HG02798 (cell line): ENCODE measurements around the gene INAFM1.
"Not testable (repeated sequence)": the region's sequence is repeated elsewhere in the genome, so short reads cannot be mapped to it uniquely, and the experiment has no call there.

Experiments
- ATAC-seq: cut with Tn5 transposase; IDR thresholded peaks from one replicate; pipeline ENCODE4 v1.9.1; 2021; ENCODE audit warnings: mild to moderate bottlenecking; ENCODE audit not compliant: unreplicated experiment, poor library complexity

INAFM1 gene

DNA sequence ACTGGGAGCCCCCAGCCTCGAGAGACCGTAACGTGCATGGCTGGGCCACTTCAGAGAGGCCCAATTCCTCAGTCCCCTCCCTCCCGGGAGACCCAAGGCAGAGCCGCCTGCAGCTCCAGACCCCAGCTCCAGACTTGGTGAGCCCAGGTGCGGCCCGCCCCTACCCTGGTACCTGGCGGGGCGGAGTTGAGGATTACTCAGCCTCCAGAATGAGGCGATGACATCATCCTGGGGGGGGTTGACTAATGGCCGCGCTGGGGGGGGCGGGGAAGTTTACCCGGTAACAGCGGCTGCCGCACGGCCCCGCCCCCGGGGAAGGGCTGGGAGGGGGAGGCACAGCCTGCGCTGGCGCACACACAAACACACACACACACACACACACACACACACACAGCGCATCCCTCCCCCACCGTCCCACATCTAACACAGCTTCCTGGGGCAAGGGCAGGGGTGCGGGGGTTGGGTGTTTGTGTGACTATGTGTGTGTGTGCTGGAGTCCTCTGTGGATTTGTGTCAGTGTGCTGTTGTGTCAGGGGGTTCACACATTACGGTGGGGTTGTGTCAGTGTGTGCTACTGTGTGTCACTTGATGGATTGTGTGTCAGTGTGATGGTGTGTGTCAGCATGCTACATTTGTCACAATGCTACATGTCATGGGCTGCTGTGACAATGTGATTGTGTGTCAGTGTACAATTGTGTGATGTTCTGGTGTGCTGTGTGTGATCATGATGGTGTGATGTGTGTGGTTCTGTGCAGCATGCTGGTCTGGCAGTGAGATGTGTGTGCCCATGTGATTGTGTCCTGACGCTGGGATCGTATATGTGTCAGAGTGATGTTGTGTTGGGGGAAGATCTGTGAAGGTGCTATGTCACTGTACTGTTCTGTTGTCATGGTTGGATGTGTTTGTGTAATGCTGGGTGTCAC, 33.4 kb upstream of the INAFM1 start:
- no peak for ATAC-seq

DNA sequence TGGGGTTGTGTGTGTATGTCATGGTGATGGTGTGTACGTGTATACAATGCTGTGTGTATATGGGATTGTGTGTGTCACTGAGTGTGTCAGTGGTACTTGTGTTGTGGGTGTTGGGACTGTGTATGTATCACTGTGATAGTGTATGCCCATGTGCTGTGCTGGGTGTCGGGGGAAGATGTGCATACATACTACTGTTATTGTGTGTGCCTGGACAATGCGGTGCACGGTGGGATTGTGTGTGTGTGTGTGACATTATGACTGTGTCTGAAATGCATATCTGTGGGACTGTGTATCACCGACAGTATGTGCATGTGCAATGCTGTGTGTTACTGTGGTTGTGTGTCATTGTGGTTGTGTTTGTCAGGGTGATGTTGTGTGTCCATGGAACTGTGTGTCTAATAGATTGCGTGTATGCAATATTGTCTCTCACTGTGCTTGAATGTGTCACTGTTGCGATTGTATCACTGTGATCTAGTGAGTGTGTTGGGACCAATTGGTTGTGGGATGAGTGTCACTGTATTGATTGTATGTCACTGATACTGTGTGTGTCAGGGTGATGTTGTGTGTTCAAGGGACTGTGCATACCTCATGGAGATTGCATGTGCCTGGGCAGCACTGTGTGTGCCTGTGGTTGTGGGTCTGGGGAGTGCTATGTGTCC, 32.6 kb upstream of the INAFM1 start:
- no peak for ATAC-seq

DNA sequence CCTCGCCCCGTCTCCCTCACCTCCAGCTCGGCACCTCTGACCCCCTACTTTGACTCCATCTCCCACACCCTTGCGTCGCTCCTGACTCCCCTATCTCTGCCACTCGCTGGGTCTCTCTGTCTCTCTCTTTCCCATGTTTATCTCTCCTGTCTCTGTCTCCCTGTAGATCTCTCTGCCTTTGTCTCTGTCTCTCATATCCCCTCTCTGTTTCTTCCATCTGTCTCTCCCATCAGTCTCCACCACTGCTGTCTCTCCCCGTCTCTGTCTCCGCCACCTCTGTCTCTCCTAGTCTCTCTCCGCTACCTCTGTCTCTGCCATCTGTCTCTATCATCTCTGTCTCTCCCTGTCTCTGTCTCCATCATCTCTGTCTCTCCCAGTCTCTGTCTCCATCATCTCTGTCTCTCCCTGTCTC, 31.3 kb upstream of the INAFM1 start:
- ATAC-seq, result no peak

DNA sequence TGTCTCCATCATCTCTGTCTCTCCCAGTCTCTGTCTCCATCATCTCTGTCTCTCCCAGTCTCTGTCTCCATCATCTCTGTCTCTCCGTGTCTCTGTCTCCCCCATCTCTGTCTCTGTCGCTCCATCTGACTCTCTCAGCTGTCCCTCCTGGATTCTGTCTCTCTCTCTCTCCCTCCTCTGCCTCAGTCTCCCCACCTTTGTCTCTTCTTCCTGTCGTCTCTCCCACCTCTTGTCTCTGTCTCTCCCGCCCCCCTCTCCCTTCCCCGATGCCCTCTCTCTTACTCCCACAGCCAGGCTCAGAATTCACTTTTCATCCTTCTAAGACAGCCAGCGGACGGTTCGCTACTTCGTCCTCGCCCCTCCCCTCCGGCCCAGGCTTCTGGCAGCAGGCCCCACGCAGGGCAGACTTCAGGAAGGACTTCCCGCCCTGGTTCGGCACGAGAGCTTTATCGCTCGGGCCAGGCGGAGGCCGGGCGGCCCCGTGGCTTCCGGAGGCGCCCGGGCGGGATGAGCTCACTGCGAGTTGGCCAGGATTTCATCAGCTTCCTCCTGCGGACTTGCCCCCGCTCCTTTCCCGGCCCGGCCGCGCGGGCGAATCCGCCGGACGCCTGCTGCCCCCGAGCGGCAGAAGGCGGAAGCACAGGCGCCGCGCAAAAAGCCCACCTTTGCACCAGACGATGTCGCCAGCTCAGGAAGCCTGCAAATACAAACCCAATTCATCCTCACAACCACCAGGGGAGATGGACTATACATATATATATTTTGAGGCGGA, 30.7 kb upstream of the INAFM1 start:
- ATAC-seq, result peak; percentile 67

DNA sequence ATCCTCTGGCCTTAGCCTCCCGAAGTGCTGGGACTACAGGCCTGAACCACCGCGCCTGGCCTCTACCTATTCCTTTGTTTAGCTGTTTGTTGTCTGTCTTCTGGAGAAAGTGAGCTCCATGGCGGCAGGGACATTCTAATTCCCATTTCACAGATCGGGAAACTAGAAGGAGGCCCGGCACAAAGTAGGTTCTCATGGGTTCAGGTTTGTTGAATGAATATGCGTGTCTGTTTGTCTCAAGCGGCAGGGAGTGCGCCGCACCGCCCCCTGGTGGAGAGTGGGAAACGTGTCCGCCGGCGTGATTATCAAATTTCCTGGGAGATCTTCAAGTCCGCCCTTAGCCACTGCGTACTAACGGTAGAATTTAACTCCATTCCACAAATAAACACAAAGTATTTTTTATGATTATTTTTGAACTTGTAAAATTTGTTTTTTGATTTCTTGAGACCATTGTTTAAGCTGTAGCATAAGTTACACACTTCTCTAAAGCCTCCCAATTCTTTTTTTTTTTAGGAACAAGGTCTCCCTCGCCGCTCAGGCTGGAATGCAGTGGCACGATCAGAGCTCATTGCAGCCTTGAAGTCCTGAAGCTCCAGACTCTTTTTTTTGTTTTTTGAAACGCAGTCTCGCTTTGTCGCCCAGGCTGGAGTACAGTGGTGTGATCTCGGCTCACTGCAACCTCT, 27.2 kb upstream of the INAFM1 start:
- ATAC-seq, result no peak

DNA sequence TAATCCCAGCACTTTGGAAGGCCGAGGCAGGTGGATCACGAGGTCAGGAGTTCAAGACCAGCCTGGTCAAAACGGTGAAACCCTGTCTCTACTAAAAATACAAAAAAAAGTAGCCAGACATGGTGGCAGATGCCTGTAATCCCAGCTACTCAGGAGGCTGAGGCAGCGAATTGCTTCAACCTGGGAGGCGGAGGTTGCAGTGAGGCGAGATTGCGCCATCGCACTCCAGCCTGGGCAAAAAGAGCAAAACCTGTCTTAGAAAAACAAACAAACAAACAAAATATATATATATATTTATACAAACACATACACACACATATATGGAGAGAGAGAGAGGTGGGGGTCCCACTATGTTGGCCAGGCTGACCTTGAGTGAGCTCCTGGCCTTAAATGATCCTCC, 21.7 kb upstream of the INAFM1 start:
- ATAC-seq, result not testable (repeated sequence)

DNA sequence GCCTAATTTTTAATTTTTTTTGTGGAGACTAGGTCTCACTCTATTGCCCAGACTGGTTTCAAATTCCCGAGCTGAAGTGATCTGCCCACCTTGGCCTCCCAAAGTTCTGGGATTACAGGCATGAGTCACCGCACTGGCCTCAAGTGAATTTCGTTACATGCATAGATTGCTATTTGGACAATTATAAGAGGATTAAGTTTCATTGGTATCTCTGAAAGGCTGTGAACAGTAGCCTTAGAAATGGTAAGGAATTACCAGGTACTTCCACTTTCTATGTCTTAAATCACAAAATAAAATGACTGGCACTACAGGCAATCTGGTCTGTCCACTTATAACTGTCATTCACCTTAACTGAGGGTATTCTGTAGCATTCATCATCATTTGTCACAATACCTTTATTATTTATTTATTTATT, 21.2 kb upstream of the INAFM1 start:
- ATAC-seq, result no peak

DNA sequence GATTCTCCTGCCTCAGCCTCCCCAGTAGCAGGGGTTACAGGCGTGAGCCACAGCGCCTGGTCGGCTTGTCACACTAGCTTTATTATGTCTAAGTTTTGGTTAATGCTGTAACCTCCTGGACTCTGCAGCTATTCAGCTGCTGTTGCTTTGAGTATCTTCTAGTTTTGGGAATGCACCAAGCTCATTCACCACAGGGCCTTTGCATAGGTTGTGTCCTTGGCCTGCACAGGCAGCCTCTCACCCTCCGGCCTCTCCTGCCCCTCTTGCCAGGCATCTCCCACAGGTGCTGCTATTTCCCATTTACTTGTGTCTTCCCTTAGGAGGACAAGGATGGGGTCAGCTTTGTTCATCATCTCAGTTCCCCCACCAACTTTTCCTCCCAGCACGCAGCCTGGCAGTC, 20.7 kb upstream of the INAFM1 start:
- no peak for ATAC-seq

DNA sequence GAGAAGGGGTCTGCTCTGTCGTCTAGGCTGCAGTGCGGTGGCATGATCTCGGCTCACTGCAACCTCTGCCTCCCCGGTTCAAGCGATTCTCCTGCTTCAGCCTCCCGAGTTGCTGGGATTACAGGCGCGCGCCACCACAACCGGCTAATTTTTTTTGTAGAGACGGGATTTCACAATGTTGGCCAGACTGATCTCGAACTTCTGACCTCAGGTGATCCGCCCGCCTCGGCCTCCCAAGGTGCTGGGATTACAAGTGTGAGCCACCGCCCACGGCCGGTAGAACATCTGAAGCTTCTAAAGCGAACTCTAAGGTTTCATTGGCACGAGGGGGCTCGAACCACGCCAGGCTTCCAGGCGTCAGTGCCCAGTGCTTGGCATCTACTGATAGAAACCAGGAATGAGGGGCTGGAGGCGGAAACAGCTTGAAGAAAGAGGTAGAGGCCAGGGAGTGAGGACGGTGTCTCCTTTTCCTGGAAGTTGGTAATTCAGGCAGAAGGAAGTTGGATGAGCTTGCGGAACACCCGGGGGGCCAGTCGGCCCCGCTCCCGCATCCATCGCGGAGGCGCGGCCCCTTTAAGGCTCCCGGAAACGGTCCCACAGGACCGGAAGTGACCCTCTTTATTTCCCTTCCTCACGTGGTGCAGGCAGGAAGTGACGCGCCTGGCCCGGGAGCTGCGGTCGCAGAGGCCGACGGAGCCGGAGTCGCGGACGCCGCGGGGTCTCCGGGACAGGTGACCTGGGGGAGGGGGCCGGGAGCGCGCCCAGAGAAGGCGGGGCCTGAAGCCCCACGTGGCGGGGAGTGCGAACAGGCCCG, 18.6 kb upstream of the INAFM1 start, which contains the start of gene CCDC9:
CCDC9 (plus strand) TSS at position 647 of the 814 bp plus-strand sequence. CDS start 1,876 bp downstream, outside the sequence.
- ATAC-seq, result peak; percentile 58

DNA sequence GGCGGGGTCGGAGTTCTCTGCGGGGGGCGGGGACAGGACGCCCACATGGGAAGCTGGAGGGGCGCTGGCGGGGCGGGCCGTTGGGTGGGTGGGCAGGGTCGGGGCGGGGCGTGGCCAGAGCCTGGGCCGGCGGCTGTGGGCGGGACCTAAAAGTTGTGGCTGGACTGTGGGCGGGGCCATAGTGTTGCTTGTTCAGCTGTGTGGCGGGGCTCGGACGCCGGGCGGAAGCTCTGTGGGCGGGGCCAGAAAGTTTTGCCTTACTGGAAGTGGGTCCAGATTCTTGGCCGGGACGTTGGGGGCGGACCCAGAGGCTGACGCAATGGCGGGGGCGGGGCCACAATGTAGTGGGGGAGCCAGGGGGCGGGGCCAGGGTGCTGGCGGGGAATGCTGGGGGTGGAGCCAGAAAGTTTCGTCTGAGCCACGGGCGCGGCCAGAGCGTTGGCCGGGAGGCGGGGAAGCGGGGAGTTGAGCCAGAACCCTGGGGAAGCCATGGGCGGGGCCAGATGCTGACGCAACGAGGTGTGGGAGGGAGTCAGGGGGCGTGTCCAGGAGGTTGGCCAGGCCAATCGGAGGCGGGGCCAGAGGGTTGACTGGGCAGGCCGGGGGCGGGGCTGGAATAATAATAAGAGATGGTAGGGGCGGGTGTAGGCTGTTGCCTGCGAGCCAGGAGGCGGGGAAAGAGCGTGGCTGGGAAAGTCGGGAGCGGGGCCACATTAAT, 17.8 kb upstream of the INAFM1 start:
- ATAC-seq, result peak; percentile 78

DNA sequence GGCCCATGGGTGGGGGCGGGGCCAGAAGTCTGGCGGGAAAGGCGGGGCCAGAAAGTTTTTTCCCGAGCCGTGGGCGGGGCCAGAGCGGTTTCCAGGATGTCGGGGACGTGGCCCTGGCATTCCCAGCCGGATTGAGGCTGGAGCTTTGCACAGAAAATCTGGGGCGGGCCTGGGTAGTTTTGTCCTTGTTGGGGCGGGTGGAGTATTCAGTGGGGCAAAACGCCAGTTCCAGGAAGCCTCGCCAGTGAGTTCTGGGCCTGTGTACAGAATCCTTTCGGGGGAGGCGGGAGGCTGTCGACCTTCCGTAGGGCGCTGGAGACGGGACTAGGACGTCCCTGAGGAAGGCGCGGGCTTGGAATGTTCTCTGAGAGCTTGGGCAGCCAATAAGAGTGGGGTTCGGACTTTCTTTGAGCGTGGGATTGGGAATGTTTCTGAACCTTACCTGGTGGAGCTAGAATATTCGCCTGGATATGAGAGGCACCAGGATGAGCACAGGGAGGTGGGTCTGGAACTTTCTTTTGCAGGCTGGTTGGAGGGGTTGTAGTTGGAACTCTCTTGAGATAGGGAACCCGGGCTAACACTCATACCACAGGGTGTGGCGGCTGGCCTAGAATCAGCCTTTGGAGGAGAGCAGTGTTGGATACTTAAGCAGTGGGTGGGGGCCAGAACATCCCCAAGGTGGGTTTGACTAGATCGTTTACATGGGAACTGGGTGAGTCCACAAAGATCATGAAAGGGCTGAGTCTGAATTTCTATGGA, 17.1 kb upstream of the INAFM1 start:
- no peak for ATAC-seq

DNA sequence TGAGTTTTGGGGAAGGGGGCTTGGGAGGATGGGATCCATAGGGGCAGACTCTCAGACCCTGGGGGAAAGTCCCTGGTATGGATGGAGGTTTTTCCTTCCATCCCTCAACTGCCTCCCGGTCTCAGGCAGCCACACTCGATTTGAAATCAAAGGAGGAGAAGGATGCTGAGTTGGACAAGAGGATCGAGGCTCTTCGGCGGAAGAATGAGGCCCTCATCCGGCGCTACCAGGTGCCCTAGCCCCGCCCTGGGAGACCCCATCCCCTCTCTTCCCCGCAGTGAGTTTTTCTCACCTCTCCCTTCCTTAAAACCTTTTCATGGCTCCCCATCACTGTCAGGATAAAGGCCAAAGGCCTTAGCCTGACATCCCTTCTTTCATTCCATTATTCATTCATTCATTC, 16.3 kb upstream of the INAFM1 start:
- no peak for ATAC-seq

DNA sequence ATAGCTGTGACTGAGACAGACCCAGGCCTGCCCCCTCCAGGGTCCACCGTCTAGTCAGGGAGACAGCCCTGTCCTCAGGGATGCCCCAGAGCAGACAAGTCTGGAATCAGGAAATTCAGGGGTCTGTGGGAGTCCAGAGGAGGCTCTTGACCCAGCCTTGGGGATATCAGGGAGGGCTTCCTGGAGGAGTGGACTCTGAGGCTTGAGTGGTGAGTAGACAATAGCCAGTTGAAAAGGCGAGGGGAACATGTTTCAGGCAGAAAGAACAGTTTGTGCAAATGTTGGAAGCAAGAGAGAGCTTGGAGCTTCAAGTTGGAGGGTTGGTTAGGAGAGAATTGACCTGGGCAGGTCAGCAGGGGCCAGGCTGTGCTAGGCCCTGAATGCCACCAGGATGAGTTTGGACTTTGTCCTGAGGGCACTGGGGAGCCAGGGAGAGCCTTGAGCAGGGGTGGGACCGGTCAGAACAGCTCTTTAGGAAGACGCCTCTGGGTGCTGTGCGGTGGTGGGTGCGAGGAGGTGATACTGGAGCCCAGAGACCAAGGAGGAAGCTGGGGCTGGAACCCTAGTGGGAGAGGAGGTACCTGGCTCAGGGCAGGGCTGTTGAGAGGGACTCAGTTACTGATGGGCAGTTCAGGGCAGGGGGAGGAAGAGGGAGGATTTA, 15.7 kb upstream of the INAFM1 start:
- ATAC-seq, result no peak

DNA sequence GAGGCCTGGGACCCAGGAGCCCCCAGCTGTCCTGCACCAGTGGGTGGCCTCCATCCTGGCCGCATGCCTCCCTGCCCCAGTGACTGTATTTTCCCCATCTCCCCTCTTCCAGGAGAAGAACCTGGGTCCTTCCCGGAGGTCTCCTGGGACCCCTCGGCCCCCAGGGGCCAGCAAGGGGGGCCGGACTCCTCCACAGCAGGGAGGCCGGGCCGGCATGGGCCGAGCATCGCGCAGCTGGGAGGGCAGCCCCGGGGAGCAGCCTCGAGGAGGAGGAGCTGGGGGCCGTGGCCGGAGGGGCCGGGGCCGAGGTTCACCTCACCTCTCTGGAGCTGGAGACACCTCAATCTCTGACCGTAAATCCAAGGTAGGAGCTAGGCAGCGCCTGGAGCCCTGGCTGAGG, 14.2 kb upstream of the INAFM1 start:
- ATAC-seq, result no peak

DNA sequence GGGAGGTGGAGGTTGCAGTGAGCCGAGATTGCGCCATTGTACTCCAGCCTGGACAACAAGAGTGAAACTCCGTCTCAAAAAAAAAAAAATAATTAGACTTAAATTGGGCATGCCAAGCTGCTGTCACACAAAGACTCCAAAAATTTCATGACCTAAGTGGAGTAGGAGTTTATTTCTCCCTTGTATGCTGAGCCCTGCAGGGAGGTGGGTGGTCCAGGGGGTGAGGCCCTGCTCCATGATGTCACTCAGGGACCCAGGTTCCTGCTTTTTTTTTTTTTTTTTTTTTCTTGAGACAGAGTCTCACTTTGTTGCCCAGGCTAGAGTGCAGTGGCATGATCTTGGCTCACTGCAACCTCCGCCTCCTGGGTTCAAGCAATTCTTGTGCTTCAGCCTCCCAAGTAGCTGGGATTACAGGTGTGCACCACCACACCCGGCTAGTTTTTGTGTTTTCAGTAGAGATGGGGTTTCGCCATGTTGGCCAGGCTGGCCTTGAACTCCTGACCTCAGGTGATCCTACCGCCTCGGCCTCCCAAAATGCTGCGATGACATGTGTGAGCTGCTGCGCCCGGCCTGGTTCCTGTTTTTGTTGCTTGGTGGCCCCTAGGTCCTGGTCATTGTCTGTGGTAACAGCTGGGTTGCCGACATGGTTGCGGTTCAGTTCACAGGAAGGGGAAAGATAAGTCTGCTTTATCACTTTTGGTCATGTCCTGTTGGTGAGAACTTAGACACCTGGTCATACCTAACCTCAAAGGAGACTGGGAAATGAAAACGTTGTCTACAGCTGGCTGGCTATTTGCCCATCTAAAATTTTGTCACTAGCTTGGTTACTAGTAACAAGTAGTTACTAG, 12.5 kb upstream of the INAFM1 start:
- peak; percentile 70 for ATAC-seq

DNA sequence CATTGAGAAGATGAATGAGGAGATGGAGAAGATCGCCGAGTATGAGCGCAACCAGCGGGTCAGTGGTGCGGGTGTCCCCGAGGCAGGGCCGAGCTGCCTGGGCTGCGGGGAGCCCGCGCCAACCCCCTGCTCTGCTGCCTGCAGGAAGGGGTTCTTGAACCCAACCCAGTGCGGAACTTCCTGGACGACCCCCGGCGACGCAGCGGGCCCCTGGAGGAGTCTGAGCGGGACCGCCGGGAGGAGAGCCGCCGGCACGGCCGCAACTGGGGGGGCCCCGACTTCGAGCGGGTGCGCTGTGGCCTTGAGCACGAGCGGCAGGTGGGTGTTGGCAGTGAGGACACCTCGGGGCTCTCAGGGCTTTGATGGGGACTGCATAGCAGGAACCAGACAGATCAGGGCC, 10.1 kb upstream of the INAFM1 start:
- ATAC-seq, result no peak
